ENCODE measurements around the gene NTN4.

NTN4 gene

DNA sequence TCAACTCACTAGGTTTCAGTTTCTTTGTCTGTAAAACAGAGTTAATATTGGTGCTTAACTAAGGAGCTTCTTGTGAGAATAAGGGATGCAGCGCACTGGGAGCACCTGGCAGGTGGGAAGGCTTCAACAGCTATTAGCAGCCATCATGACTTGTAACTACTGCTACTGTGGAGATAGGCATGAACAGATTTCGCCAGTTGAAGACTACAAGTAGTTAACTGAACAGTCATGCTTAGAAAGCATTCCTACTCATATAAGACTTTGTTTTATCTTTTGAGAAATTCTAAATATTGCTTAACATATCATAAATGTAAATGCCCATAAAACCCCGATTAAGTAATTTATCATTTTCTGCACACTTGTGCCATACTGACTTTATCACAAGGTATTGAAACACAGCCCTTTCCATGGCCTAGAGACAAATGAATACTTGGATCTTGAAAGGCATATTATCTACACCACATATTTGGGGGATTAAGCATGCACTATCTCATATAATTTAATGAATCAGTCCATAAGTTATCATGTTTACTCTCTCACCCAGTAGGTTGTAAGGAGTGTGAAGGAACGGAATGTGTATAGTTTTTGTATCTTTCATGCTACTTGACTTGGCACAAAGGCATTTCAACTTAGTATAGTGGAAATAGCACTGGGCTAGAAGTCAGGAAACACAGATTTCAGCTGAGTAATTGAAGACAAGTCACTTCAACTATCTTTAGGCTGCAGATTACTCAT lies 16.1 kb downstream of the NTN4 start:
- H3K27ac ChIP-seq: no peak overlapping the region
- TF ChIP-seq, protein P1, sequence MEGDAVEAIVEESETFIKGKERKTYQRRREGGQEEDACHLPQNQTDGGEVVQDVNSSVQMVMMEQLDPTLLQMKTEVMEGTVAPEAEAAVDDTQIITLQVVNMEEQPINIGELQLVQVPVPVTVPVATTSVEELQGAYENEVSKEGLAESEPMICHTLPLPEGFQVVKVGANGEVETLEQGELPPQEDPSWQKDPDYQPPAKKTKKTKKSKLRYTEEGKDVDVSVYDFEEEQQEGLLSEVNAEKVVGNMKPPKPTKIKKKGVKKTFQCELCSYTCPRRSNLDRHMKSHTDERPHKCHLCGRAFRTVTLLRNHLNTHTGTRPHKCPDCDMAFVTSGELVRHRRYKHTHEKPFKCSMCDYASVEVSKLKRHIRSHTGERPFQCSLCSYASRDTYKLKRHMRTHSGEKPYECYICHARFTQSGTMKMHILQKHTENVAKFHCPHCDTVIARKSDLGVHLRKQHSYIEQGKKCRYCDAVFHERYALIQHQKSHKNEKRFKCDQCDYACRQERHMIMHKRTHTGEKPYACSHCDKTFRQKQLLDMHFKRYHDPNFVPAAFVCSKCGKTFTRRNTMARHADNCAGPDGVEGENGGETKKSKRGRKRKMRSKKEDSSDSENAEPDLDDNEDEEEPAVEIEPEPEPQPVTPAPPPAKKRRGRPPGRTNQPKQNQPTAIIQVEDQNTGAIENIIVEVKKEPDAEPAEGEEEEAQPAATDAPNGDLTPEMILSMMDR (conservative IDR thresholded peaks at IDR 0.05): no peak
- TF ChIP-seq ZFX (IDR thresholded peaks at IDR 0.05): no peak

GRCh38 chr12:95773320-95773719 lies 17.2 kb downstream of the NTN4 start:
- H3K27ac ChIP-seq: no peak overlapping the region
- TF ChIP-seq, protein P1 (conservative IDR thresholded peaks at IDR 0.05): no peak
- no peak for TF ChIP-seq ZFX (IDR thresholded peaks at IDR 0.05)

- TF ChIP-seq, protein P1 (conservative IDR thresholded peaks at IDR 0.05): no peak
- TF ChIP-seq ZFX (IDR thresholded peaks at IDR 0.05): no peak
- H3K27ac ChIP-seq: no peak overlapping the region
These were observed 22.9 kb downstream of the NTN4 start for GRCh38 chr12:95767703-95768102.

DNA sequence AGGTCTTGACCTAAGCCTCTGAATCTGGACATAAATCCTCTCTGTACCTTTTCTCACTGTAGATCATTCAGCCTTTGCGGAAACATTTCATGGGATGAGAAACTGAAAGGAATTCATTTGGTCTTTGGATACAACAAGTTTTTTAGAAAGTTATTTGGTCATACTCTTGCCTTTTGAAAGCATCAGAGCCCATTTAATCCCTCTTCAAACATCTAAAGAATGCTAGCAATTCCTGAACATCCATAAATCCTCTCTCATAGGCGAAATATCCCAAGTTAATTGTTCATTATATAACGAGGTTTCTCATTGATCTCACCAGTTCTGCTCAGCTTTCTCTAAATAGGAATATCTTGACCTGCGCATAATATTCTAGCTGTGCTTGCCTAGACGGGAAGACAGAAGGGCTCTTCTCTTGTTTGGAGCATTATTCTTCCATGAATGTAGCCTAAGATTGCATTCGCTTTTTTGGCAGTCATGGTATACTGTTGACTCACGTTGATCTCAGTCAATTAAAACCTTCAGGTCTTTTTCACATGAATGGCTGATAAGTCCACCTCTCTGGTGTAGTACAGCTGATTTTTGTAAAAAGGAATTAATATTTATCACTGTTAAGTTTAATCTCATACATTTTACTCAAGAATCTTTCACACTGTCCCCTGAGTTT lies 24.1 kb downstream of the NTN4 start:
- H3K27ac ChIP-seq: no peak overlapping the region
- TF ChIP-seq, protein P1 (conservative IDR thresholded peaks at IDR 0.05): no peak
- TF ChIP-seq ZFX (IDR thresholded peaks at IDR 0.05): no peak

GRCh38 chr12:95764848-95765247 lies 25.7 kb downstream of the NTN4 start:
- TF ChIP-seq, protein P1 (conservative IDR thresholded peaks at IDR 0.05): no peak
- no peak for TF ChIP-seq ZFX (IDR thresholded peaks at IDR 0.05)
- no peak overlapping the region for H3K27ac ChIP-seq

- TF ChIP-seq ZFX (IDR thresholded peaks at IDR 0.05): no peak
- TF ChIP-seq, protein P1 (conservative IDR thresholded peaks at IDR 0.05): no peak
- H3K27ac ChIP-seq: no peak overlapping the region
These were observed 26.7 kb downstream of the NTN4 start for GRCh38 chr12:95763809-95764253.

- no peak for TF ChIP-seq ZFX (IDR thresholded peaks at IDR 0.05)
- TF ChIP-seq, protein P1 (conservative IDR thresholded peaks at IDR 0.05): no peak
- H3K27ac ChIP-seq: no peak overlapping the region
These were observed 28.3 kb downstream of the NTN4 start for GRCh38 chr12:95762123-95762785.
